Prostate gland (tissue), 2 donors: ENCODE measurements around the gene C4orf33.

ENCODE experiments used
- CTCF ChIP-seq, 4 experiments: fragments of 200-600 bp in 2 of 4; fragments of 450-650 bp in 2 of 4; sonication (generic) in 2 of 4; IDR thresholded peaks; 1 replicate in 3 of 4; 2 replicates in 1 of 4; pipeline ENCODE4 v1.5.1; 2016 to 2019; ENCODE audit warnings: antibody characterized with exemption in 4 of 4, mild to moderate bottlenecking in 2 of 4, moderate library complexity in 2 of 4
- POLR2A ChIP-seq: fragments of 450-650 bp; IDR thresholded peaks from one replicate; pipeline ENCODE4 v1.6.1; 2016; ENCODE audit warnings: antibody characterized with exemption, mild to moderate bottlenecking
- POLR2AphosphoS5 ChIP-seq: sonication (generic); formaldehyde crosslinking; IDR thresholded peaks from one replicate; pipeline ENCODE4 v1.6.1; 2017; ENCODE audit warnings: antibody characterized with exemption

DNA sequence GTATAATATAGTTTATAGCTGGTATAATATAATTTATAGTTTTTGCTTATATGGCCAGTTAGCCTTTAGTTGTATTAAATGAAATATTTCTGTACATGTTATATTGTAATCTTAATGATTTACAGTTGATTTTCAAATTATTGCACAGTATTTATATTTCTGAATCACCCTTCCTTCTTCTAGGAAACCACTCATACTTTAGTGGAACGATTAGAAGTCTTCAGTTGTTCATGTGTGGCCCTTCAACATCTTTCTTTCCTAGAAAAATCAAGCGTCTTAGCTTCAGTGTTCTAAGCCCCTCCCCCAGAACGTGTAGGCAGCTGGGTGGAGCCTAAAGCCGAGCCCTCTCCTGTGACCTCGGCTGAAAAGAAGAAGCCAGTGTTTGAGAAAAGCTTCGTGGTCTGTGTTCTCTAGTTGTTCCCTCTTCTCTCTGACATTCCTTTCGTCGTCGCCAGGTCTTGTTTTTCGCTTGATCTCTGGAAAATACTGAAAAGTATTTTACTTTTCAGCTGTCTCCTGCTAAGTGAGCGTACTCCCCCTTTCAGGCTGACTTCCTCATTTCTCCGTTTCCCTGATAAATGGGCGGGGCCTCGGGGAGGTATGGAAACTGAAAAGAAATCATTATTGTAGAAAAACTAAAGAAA is at the start of gene C4orf33:
- TF ChIP-seq CTCF (IDR thresholded peaks at IDR 0.05) (no peak), POLR2A (no peak), POLR2AphosphoS5 (peak; percentile 71)
